T-cell (primary cell): ENCODE results near the gene MAZ. TPM values are rescaled to one million over a fixed set of nuclear protein-coding genes. Genes with fewer than 3 reads are reported as not detected.
"Not testable (repeated sequence)": the region's sequence is repeated elsewhere in the genome, so short reads cannot be mapped to it uniquely, and the experiment has no call there.

ENCODE experiments used
- ATAC-seq, 4 experiments: fragments of 200-7000 bp in 3 of 4; fragments of 150-1000 bp in 1 of 4; cut with Tn5 transposase; replicated peaks in 1 of 4; 1 replicate in 3 of 4; 2 replicates in 1 of 4; pipeline ENCODE4 v1.10.0; 2021; ENCODE audit warnings: moderate library complexity in 3 of 4, mild to moderate bottlenecking in 2 of 4, moderate number of reproducible peaks in 1 of 4
- CTCF ChIA-PET, 2 donors: fragments of 300-600 bp; sonication (Branson Sonifier 250); formaldehyde crosslinking; loops; one replicate each; lab custom pipeline; 2022; ENCODE audit warnings: antibody characterized with exemption in 2 of 2; lab: Charles Lee
- POLR2A ChIA-PET, 2 donors: fragments of 300-600 bp; sonication (Branson Sonifier 250); formaldehyde crosslinking; loops; one replicate each; lab custom pipeline; 2022; ENCODE audit warnings: antibody characterized with exemption in 2 of 2; lab: Charles Lee
- DNase-seq, 35 experiments: peaks; one replicate each; pipeline versions ENCODE4 v3.0.0 to v3.0.0-alpha.2; 2013 to 2023
- H3K27ac ChIP-seq: one replicate; pipeline ENCODE4 v1.5.1; 2013; ENCODE audit warnings: low read length
- H3K27me3 ChIP-seq, 2 experiments: replicated peaks in 1 of 2; 1 replicate in 1 of 2; 2 replicates in 1 of 2; pipeline versions ENCODE4 v1.6.1 to v1.7.0; 2013; ENCODE audit warnings: low read length in 1 of 2, mixed read lengths in 1 of 2; ENCODE audit not compliant: control insufficient read depth in 2 of 2, insufficient read depth in 2 of 2; ENCODE audit errors: extremely low read depth in 1 of 2
- H3K36me3 ChIP-seq, 2 donors: 1 replicate in 1 of 2; 2 replicates in 1 of 2; pipeline versions ENCODE4 v1.6.1 to v1.7.0; 2013; ENCODE audit warnings: low read length in 1 of 2; ENCODE audit not compliant: control insufficient read depth in 2 of 2, insufficient read depth in 1 of 2; ENCODE audit errors: extremely low read depth in 1 of 2
- H3K4me1 ChIP-seq, 2 experiments: 1 replicate in 1 of 2; 2 replicates in 1 of 2; pipeline versions ENCODE4 v1.6.1 to v1.7.0; 2013; ENCODE audit warnings: low read length in 2 of 2, mixed read lengths in 1 of 2; ENCODE audit not compliant: insufficient read depth in 2 of 2, control insufficient read depth in 1 of 2; ENCODE audit errors: extremely low read depth in 1 of 2
- H3K4me3 ChIP-seq, 2 donors: 1 replicate in 1 of 2; 2 replicates in 1 of 2; pipeline versions ENCODE4 v1.5.1 to v1.7.0; 2013; ENCODE audit warnings: mild to moderate bottlenecking in 2 of 2, low read length in 1 of 2, moderate library complexity in 1 of 2; ENCODE audit not compliant: control insufficient read depth in 1 of 2; ENCODE audit errors: extremely low read depth in 1 of 2
- H3K9me3 ChIP-seq: 2 replicates; pipeline ENCODE4 v1.7.0; 2013
- H3K27ac Mint-ChIP-seq, 2 donors: one replicate each; pipeline ENCODE4 v1.8.0; 2020 to 2021; ENCODE audit warnings: mild to moderate bottlenecking in 2 of 2, mixed read lengths in 2 of 2
- H3K27me3 Mint-ChIP-seq, 2 donors: one replicate each; pipeline ENCODE4 v1.8.0; 2021 to 2022; ENCODE audit warnings: mixed read lengths in 2 of 2
- H3K36me3 Mint-ChIP-seq: one replicate; pipeline ENCODE4 v1.8.0; 2021; ENCODE audit warnings: mixed read lengths
- H3K4me1 Mint-ChIP-seq, 3 donors: one replicate each; pipeline ENCODE4 v1.8.0; 2020 to 2022; ENCODE audit warnings: mixed read lengths in 3 of 3, mild to moderate bottlenecking in 1 of 3
- H3K4me3 Mint-ChIP-seq, 3 donors: one replicate each; pipeline ENCODE4 v1.8.0; 2020 to 2022; ENCODE audit warnings: mild to moderate bottlenecking in 3 of 3, mixed read lengths in 3 of 3, moderate library complexity in 3 of 3
- H3K9me3 Mint-ChIP-seq, 3 donors: one replicate each; pipeline ENCODE4 v1.8.0; 2020 to 2022; ENCODE audit warnings: mixed read lengths in 3 of 3
- WGBS: methylation state at CpG from one replicate; pipeline ENCODE4 v1.1.5; 2013; ENCODE audit warnings: missing lambda C conversion rate; ENCODE audit not compliant: insufficient coverage; 5-methylcytosine and 5-hydroxymethylcytosine counted together
- total RNA-seq, 35 experiments: library from RNA in 6 of 35; stranded (reverse) in 6 of 35; fragments of 120-200 nt in 1 of 35; gene quantifications; one replicate each; pipeline versions ENCODE4 v1.2.1 to v1.2.4 and lab custom pipeline; 2013 to 2026

MAZ gene
- total RNA-seq, 5 donors from 2014 or later (not counting 1 experiment from before 2014, with no cell fraction given): 240 to 326 (median 305) TPM

GRCh38 chr16:29789775-29790182 lies 16.6 kb upstream of the MAZ start:
- DNase-seq: no peak
- CTCF ChIA-PET: interaction anchor here (0.6 to 2.6 kb wide), 12 partner anchors 10 to 238 kb away, joined by 3 to 14 read pairs (median 5); partner anchors contain the start of genes C16orf54 (in 1 of the 2), MVP (in 1 of the 2) and PAGR1 (in 1 of the 2)
- H3K4me1 Mint-ChIP-seq: peaks cover 50 to 55% (median 52%) of the 10 kb centered on the region in 3 donors

GRCh38 chr16:29790183-29790948 lies 16.0 kb upstream of the MAZ start, which contains the start of gene KIF22:
Gene KIF22, plus strand, starts transcription at chr16:29790751. Its CDS starts 9 bp downstream, at chr16:29790760.
- H3K27me3 ChIP-seq: no peaks in the 10 kb centered on the region
- peak within 1 kb of the TSS; percentile 69 for H3K27ac ChIP-seq
- H3K9me3 ChIP-seq: no peaks in the 10 kb centered on the region
- peak within 1 kb of the TSS; percentile 98 to 99 for H3K27ac Mint-ChIP-seq
- H3K36me3 ChIP-seq: peaks cover 0 to 5% of the 10 kb centered on the region in 2 donors
- peaks cover 12% of the 10 kb centered on the region for H3K36me3 Mint-ChIP-seq
- no peaks in the 10 kb centered on the region for H3K27me3 Mint-ChIP-seq
- 1% methylated on average over 67 of the region's 67 CpGs for WGBS
- ChIA-PET POLR2A (interaction anchor here (0.6 to 1.6 kb wide), 8 partner anchors 14 to 52 kb away, joined by 3 to 10 read pairs (median 4); partner anchors contain the start of gene PAGR1 (in 1 of the 2)), CTCF (interaction anchor here (0.6 to 2.6 kb wide), 14 partner anchors 9 to 840 kb away, joined by 3 to 14 read pairs (median 4); partner anchors contain the start of genes C16orf54 (in 1 of the 2), MVP (in 1 of the 2), NFATC2IP (in 1 of the 2) and PAGR1 (in 1 of the 2))
- H3K9me3 Mint-ChIP-seq: no peaks in the 10 kb centered on the region
- DNase-seq: peak; percentile 99 to 100 (median 99)
- ATAC-seq: peak; percentile 93 to 97 (median 96)
- H3K4me1 ChIP-seq: peaks cover 13 to 43% of the 10 kb centered on the region in 2 experiments
- peak within 1 kb of the TSS; percentile 84 to 94 for H3K4me3 ChIP-seq
- peaks cover 46 to 50% (median 48%) of the 10 kb centered on the region in 3 donors for H3K4me1 Mint-ChIP-seq
- H3K4me3 Mint-ChIP-seq: peak within 1 kb of the TSS; percentile 93 to 98 (median 98)

More at GRCh38 chr16:29789775-29790182, 16.6 kb upstream of the MAZ start:
- no peaks in the 10 kb centered on the region for H3K9me3 Mint-ChIP-seq
- no peak for ATAC-seq
- peaks cover 13 to 49% of the 10 kb centered on the region in 2 experiments for H3K4me1 ChIP-seq
- H3K27ac ChIP-seq: peak overlapping the region; percentile 69
- H3K4me3 Mint-ChIP-seq: peak overlapping the region; percentile 93 to 98 (median 98)
- peaks cover 0 to 5% of the 10 kb centered on the region in 2 donors for H3K36me3 ChIP-seq
- no peaks in the 10 kb centered on the region for H3K27me3 Mint-ChIP-seq
- POLR2A ChIA-PET: interaction anchor here (0.7 to 1.6 kb wide), 6 partner anchors 18 to 51 kb away, joined by 3 to 10 read pairs (median 4); partner anchors contain the start of gene PAGR1 (in 1 of the 2)
- peak overlapping the region; percentile 48 to 51 for H3K4me3 ChIP-seq
- H3K9me3 ChIP-seq: no peaks in the 10 kb centered on the region
- 64% methylated on average over 18 of the region's 20 CpGs for WGBS
- peak overlapping the region; percentile 98 to 99 for H3K27ac Mint-ChIP-seq
- no peaks in the 10 kb centered on the region for H3K27me3 ChIP-seq
- H3K36me3 Mint-ChIP-seq: peaks cover 10% of the 10 kb centered on the region

GRCh38 chr16:29790949-29791844 lies 15.1 kb upstream of the MAZ start:
- ATAC-seq (peak in 2 of 4 experiments; percentile 3 to 12), DNase-seq (peak in 1 of 35 experiments; percentile 6)
- H3K36me3 ChIP-seq: peaks cover under 1 to 5% of the 10 kb centered on the region in 2 donors
- H3K27ac ChIP-seq: peak overlapping the region; percentile 69
- H3K4me1 ChIP-seq: peaks cover 13 to 38% of the 10 kb centered on the region in 2 experiments
- no peaks in the 10 kb centered on the region for H3K9me3 ChIP-seq
- 0% methylated on average over 18 of the region's 31 CpGs for WGBS
- ChIA-PET POLR2A (interaction anchor here (0.6 to 1.6 kb wide), 5 partner anchors 13 to 53 kb away, joined by 3 to 7 read pairs (median 4); partner anchors contain the start of gene PAGR1 (in 1 of the 2)), CTCF (interaction anchor here (0.5 to 2.6 kb wide), 14 partner anchors 11 to 840 kb away, joined by 3 to 14 read pairs (median 4); partner anchors contain the start of genes C16orf54 (in 1 of the 2), MVP (in 1 of the 2), NFATC2IP (in 1 of the 2) and PAGR1 (in 1 of the 2))
- no peaks in the 10 kb centered on the region for H3K9me3 Mint-ChIP-seq
- H3K4me1 Mint-ChIP-seq: peaks cover 42 to 47% (median 46%) of the 10 kb centered on the region in 3 donors
- peak overlapping the region; percentile 84 to 94 for H3K4me3 ChIP-seq
- peak overlapping the region; percentile 98 to 99 for H3K27ac Mint-ChIP-seq
- no peaks in the 10 kb centered on the region for H3K27me3 ChIP-seq
- H3K27me3 Mint-ChIP-seq: no peaks in the 10 kb centered on the region
- H3K4me3 Mint-ChIP-seq: peak overlapping the region; percentile 93 to 98 (median 98)
- H3K36me3 Mint-ChIP-seq: peaks cover 12% of the 10 kb centered on the region

GRCh38 chr16:29791845-29792807 lies 14.2 kb upstream of the MAZ start:
- WGBS: 38% methylated on average over 3 of the region's 9 CpGs
- ATAC-seq: no peak
- peak overlapping the region; percentile 84 to 94 for H3K4me3 ChIP-seq
- CTCF ChIA-PET: interaction anchor here (0.5 to 1.5 kb wide), 5 partner anchors 10 to 101 kb away, joined by 3 to 5 read pairs (median 4); partner anchors contain the start of gene PAGR1 (in 1 of the 2)
- peak overlapping the region; percentile 69 for H3K27ac ChIP-seq
- H3K9me3 ChIP-seq: no peaks in the 10 kb centered on the region
- peaks cover 13 to 36% of the 10 kb centered on the region in 2 experiments for H3K4me1 ChIP-seq
- no peak for DNase-seq
- H3K27me3 ChIP-seq: no peaks in the 10 kb centered on the region
- POLR2A ChIA-PET: interaction anchor here in 1 of 2 donors (0.7 kb wide), 1 partner anchor 11 kb away, joined by 3 read pairs; no protein-coding TSS in a partner anchor
- peak overlapping the region; percentile 98 to 99 for H3K27ac Mint-ChIP-seq
- H3K9me3 Mint-ChIP-seq: no peaks in the 10 kb centered on the region
- peaks cover 17% of the 10 kb centered on the region for H3K36me3 Mint-ChIP-seq
- peaks cover 5 to 9% of the 10 kb centered on the region in 2 donors for H3K36me3 ChIP-seq
- H3K4me1 Mint-ChIP-seq: peaks cover 44 to 48% (median 47%) of the 10 kb centered on the region in 3 donors
- peak overlapping the region; percentile 93 to 98 (median 98) for H3K4me3 Mint-ChIP-seq
- no peaks in the 10 kb centered on the region for H3K27me3 Mint-ChIP-seq

- DNase-seq, H3K27ac ChIP-seq, CTCF ChIA-PET, H3K27me3 Mint-ChIP-seq, H3K27me3 ChIP-seq, H3K9me3 Mint-ChIP-seq, H3K4me3 ChIP-seq, ATAC-seq, H3K9me3 ChIP-seq, H3K27ac Mint-ChIP-seq: not testable (repeated sequence)
- peaks cover 13 to 36% of the 10 kb centered on the region in 2 experiments for H3K4me1 ChIP-seq
- peaks cover 5 to 18% of the 10 kb centered on the region in 2 donors for H3K36me3 ChIP-seq
- POLR2A ChIA-PET: interaction anchor here in 1 of 2 donors (0.7 kb wide), 1 partner anchor 38 kb away, joined by 3 read pairs; no protein-coding TSS in a partner anchor
- Mint-ChIP-seq H3K4me3 (peak overlapping the region in 1 of 3 donors; percentile 93), H3K4me1 (peaks cover 41 to 48% (median 47%) of the 10 kb centered on the region in 3 donors), H3K36me3 (peaks cover 25% of the 10 kb centered on the region)
- 96% methylated on average over 15 of the region's 18 CpGs for WGBS
Measured at GRCh38 chr16:29793153-29793552, 13.2 kb upstream of the MAZ start.
